ENCODE results near the gene DRD4. TPM values are rescaled to one million over a fixed set of nuclear protein-coding genes. Genes with fewer than 3 reads are reported as not detected.

The DRD4 gene
- total RNA-seq, 2 experiments from 2014 or later, result 0.88 to 0.89 TPM

- intact Hi-C loops (cut with micrococcal nuclease), result no loop called here
- POLR2A ChIA-PET, result no interaction called here
- ATAC-seq, result no peak
Observed at GRCh38 chr11:617912-618682, 19.0 kb upstream of the DRD4 start.

GRCh38 chr11:618856-619627 lies 18.0 kb upstream of the DRD4 start:
- H3K27me3 Mint-ChIP-seq, result no peaks in the 10 kb centered on the region
- H3K4me1 Mint-ChIP-seq (ENCODE audit: low read depth), result peaks cover 9% of the 10 kb centered on the region
- CTCF ChIA-PET, result no interaction called here
- intact Hi-C loops (cut with micrococcal nuclease), result no loop called here
- no peak overlapping the region for H3K4me3 Mint-ChIP-seq
- no peak overlapping the region for H3K27ac Mint-ChIP-seq
- ATAC-seq (no peak), DNase-seq (no peak)
- TF ChIP-seq CTCF (IDR thresholded peaks at IDR 0.05), result no peak
- no peaks in the 10 kb centered on the region for H3K9me3 Mint-ChIP-seq
- POLR2A ChIA-PET, result no interaction called here
- peaks cover 6% of the 10 kb centered on the region for H3K36me3 Mint-ChIP-seq (ENCODE audit: low read depth)

More at GRCh38 chr11:617912-618682, 19.0 kb upstream of the DRD4 start:
- H3K36me3 Mint-ChIP-seq (ENCODE audit: low read depth), result peaks cover 6% of the 10 kb centered on the region
- no peaks in the 10 kb centered on the region for H3K9me3 Mint-ChIP-seq
- no peak overlapping the region for H3K27ac Mint-ChIP-seq
- peaks cover 11% of the 10 kb centered on the region for H3K4me1 Mint-ChIP-seq (ENCODE audit: low read depth)
- DNase-seq, result no peak
- H3K27me3 Mint-ChIP-seq, result no peaks in the 10 kb centered on the region
- no peak overlapping the region for H3K4me3 Mint-ChIP-seq
- CTCF ChIA-PET, result no interaction called here
- no peak for TF ChIP-seq CTCF (IDR thresholded peaks at IDR 0.05)

- H3K4me3 Mint-ChIP-seq, result no peak overlapping the region
- ATAC-seq (no peak), DNase-seq (no peak)
- H3K27ac Mint-ChIP-seq, result no peak overlapping the region
- ChIA-PET CTCF (no interaction called here), POLR2A (no interaction called here)
- no peaks in the 10 kb centered on the region for H3K9me3 Mint-ChIP-seq
- H3K27me3 Mint-ChIP-seq, result no peaks in the 10 kb centered on the region
- H3K36me3 Mint-ChIP-seq (ENCODE audit: low read depth), result peaks cover 2% of the 10 kb centered on the region
- intact Hi-C loops (cut with micrococcal nuclease), result no loop called here
- peaks cover 3% of the 10 kb centered on the region for H3K4me1 Mint-ChIP-seq (ENCODE audit: low read depth)
- TF ChIP-seq CTCF (IDR thresholded peaks at IDR 0.05), result no peak
Observed at GRCh38 chr11:619628-620050, 17.4 kb upstream of the DRD4 start.

- H3K27me3 Mint-ChIP-seq, result no peaks in the 10 kb centered on the region
- no peak overlapping the region for H3K27ac Mint-ChIP-seq
- DNase-seq (no peak), ATAC-seq (no peak)
- CTCF ChIA-PET, result no interaction called here
- TF ChIP-seq CTCF (IDR thresholded peaks at IDR 0.05), result no peak
- peaks cover 2% of the 10 kb centered on the region for H3K4me1 Mint-ChIP-seq (ENCODE audit: low read depth)
- H3K9me3 Mint-ChIP-seq, result no peaks in the 10 kb centered on the region
- H3K4me3 Mint-ChIP-seq, result no peak overlapping the region
- peaks cover 2% of the 10 kb centered on the region for H3K36me3 Mint-ChIP-seq (ENCODE audit: low read depth)
- POLR2A ChIA-PET, result no interaction called here
- intact Hi-C loops (cut with micrococcal nuclease), result no loop called here
Observed at GRCh38 chr11:620201-620600, 16.9 kb upstream of the DRD4 start.

Data from activated CD8-positive, alpha-beta T cell treated with anti-CD3 and anti-CD28 coated beads for 36 hours (primary cell).